MM.1S (cell line): Measurements from ENCODE around the gene B3GAT3.
"Not testable (repeated sequence)": the region's sequence is repeated elsewhere in the genome, so short reads cannot be mapped to it uniquely, and the experiment has no call there.

Source experiments
- CTCF ChIP-seq: fragments of 300-600 bp; sonication (generic); IDR thresholded peaks from 2 replicates; pipeline ENCODE4 v1.5.1; 2016; ENCODE audit warnings: antibody characterized with exemption, low read length, mixed read lengths
- EZH2 ChIP-seq: fragments of 300-600 bp; sonication (generic); optimal IDR thresholded peaks from 2 replicates; pipeline ENCODE3; 2017; ENCODE audit warnings: low read depth, mild to moderate bottlenecking, antibody characterized with exemption, low read length, mixed read lengths
- EZH2phosphoT487 ChIP-seq: fragments of 300-600 bp; sonication (generic); IDR thresholded peaks from 2 replicates; pipeline ENCODE4 v1.6.1; 2018; ENCODE audit warnings: antibody characterized with exemption, low read length

GRCh38 chr11:62650283-62650682 is 28.5 kb upstream of the B3GAT3 start:
- not testable (repeated sequence) for TF ChIP-seq CTCF, EZH2, EZH2phosphoT487
